Endodermal cell (in vitro differentiated cells): ENCODE measurements around the gene CD44. TPM values are rescaled to one million over a fixed set of nuclear protein-coding genes. Genes with fewer than 3 reads are reported as not detected.

Experiments used
- DNase-seq: peaks from one replicate; pipeline ENCODE4 v3.0.0-alpha.2; 2017
- H3K27ac ChIP-seq: 2 replicates; pipeline ENCODE4 v1.5.1; 2013; ENCODE audit warnings: mild to moderate bottlenecking, low read depth, low read length, moderate library complexity
- H3K27me3 ChIP-seq: 2 replicates; pipeline ENCODE4 v1.6.1; 2013; ENCODE audit warnings: mild to moderate bottlenecking, low read length, moderate library complexity; ENCODE audit not compliant: insufficient read depth, control insufficient read depth, poor library complexity, severe bottlenecking
- H3K36me3 ChIP-seq: 2 replicates; pipeline ENCODE4 v1.7.0; 2013; ENCODE audit warnings: mild to moderate bottlenecking, low read length, moderate library complexity; ENCODE audit not compliant: control insufficient read depth, insufficient read depth
- H3K4me1 ChIP-seq: one replicate; pipeline ENCODE4 v1.7.0; 2013; ENCODE audit warnings: low read length; ENCODE audit not compliant: control insufficient read depth, insufficient read depth
- H3K4me3 ChIP-seq: 2 replicates; pipeline ENCODE4 v1.5.1; 2013; ENCODE audit warnings: mild to moderate bottlenecking, low read length, moderate library complexity
- H3K9ac ChIP-seq: 2 replicates; pipeline ENCODE4 v1.6.1; 2013; ENCODE audit warnings: mild to moderate bottlenecking, low read length, moderate library complexity; ENCODE audit not compliant: poor library complexity, severe bottlenecking; ENCODE audit errors: extremely low read depth
- H3K9me3 ChIP-seq: 2 replicates; pipeline ENCODE4 v1.6.1; 2013; ENCODE audit warnings: mild to moderate bottlenecking, low read length, moderate library complexity; ENCODE audit not compliant: control insufficient read depth
- H3K27ac Mint-ChIP-seq: 2 replicates; pipeline ENCODE4 v1.8.0; 2020; ENCODE audit warnings: mixed read lengths
- H3K27me3 Mint-ChIP-seq: 2 replicates; pipeline ENCODE4 v1.8.0; 2021; ENCODE audit warnings: mild to moderate bottlenecking, mixed read lengths; ENCODE audit not compliant: insufficient read depth
- H3K36me3 Mint-ChIP-seq: 2 replicates; pipeline ENCODE4 v1.8.0; 2020; ENCODE audit warnings: low read depth, mixed read lengths
- H3K4me1 Mint-ChIP-seq: 2 replicates; pipeline ENCODE4 v1.8.0; 2020; ENCODE audit warnings: mixed read lengths
- H3K4me3 Mint-ChIP-seq: 2 replicates; pipeline ENCODE4 v1.8.0; 2020; ENCODE audit warnings: mild to moderate bottlenecking, moderate library complexity, mixed read lengths
- H3K9me3 Mint-ChIP-seq: 2 replicates; pipeline ENCODE4 v1.8.0; 2020; ENCODE audit warnings: mild to moderate bottlenecking, mixed read lengths
- CTCF ChIP-seq: fragments of 200-600 bp; sonication (generic); conservative IDR thresholded peaks from 2 replicates; pipeline ENCODE4 v1.5.0; 2021; ENCODE audit warnings: antibody characterized with exemption, mild to moderate bottlenecking
- WGBS, 2 experiments: methylation state at CpG; one replicate each; pipeline versions ENCODE4 v1.1.5 to v1.1.7; 2013; ENCODE audit warnings: missing lambda C conversion rate in 2 of 2, mixed read lengths in 1 of 2; ENCODE audit not compliant: insufficient coverage in 1 of 2, insufficient read length in 1 of 2; 5-methylcytosine and 5-hydroxymethylcytosine counted together
- total RNA-seq, 2 donors: library from RNA; stranded (reverse); fragmentation: NEBNext Ultra II Directional in 1 of 2; extraction: Animal tissue kit (Norgen Biotek cat#: 25700) in 1 of 2; gene quantifications; 2 replicates in 1 of 2; 3 replicates in 1 of 2; pipeline ENCODE4 v1.2.1, GENCODE V29; 2021

CD44 gene
- total RNA-seq, 2 donors from 2014 or later, result 1.2 to 4.6 TPM

- no peak overlapping the region for H3K9ac ChIP-seq
- no peak for TF ChIP-seq CTCF
- Mint-ChIP-seq H3K4me3 (no peak overlapping the region), H3K36me3 (no peaks in the 10 kb centered on the region), H3K4me1 (peaks cover 10% of the 10 kb centered on the region), H3K27me3 (peaks cover 11% of the 10 kb centered on the region), H3K27ac (no peak overlapping the region), H3K9me3 (peaks cover 3% of the 10 kb centered on the region)
- no peaks in the 10 kb centered on the region for H3K4me1 ChIP-seq
- no peak for DNase-seq
- 87 to 89% methylated on average over 6 to 13 of the region's 13 CpGs for WGBS, 2 experiments
- no peaks in the 10 kb centered on the region for H3K36me3 ChIP-seq
- peaks cover 6% of the 10 kb centered on the region for H3K27me3 ChIP-seq
- no peak overlapping the region for H3K4me3 ChIP-seq
- H3K9me3 ChIP-seq, result peaks cover 9% of the 10 kb centered on the region
- no peak overlapping the region for H3K27ac ChIP-seq
Observed at GRCh38 chr11:35112056-35112845, 26.7 kb upstream of the CD44 start.

GRCh38 chr11:35112846-35113105, 26.2 kb upstream of the CD44 start:
- no peak overlapping the region for H3K27ac Mint-ChIP-seq
- H3K27me3 Mint-ChIP-seq, result peaks cover 13% of the 10 kb centered on the region
- 96 to 100% methylated on average over 1 of the region's 1 CpG for WGBS, 2 experiments

GRCh38 chr11:35114906-35115687, 23.9 kb upstream of the CD44 start:
- Histone ChIP-seq H3K36me3 (no peaks in the 10 kb centered on the region), H3K9me3 (no peaks in the 10 kb centered on the region), H3K4me1 (no peaks in the 10 kb centered on the region), H3K9ac (no peak overlapping the region), H3K27me3 (peaks cover 23% of the 10 kb centered on the region), H3K4me3 (no peak overlapping the region), H3K27ac (no peak overlapping the region)
- DNase-seq, result no peak
- Mint-ChIP-seq H3K27ac (no peak overlapping the region), H3K4me1 (peaks cover 10% of the 10 kb centered on the region), H3K36me3 (no peaks in the 10 kb centered on the region), H3K4me3 (no peak overlapping the region), H3K9me3 (no peaks in the 10 kb centered on the region), H3K27me3 (peaks cover 28% of the 10 kb centered on the region)
- no peak for TF ChIP-seq CTCF
- WGBS, 2 experiments, result 94 to 96% methylated on average over 8 to 9 of the region's 9 CpGs

More at GRCh38 chr11:35112846-35113105, 26.2 kb upstream of the CD44 start:
- H3K4me3 Mint-ChIP-seq, result no peak overlapping the region
- peaks cover 9% of the 10 kb centered on the region for H3K9me3 ChIP-seq
- H3K36me3 Mint-ChIP-seq, result no peaks in the 10 kb centered on the region
- no peak overlapping the region for H3K4me3 ChIP-seq
- no peaks in the 10 kb centered on the region for H3K36me3 ChIP-seq
- no peak for DNase-seq
- H3K4me1 ChIP-seq, result no peaks in the 10 kb centered on the region
- H3K27ac ChIP-seq, result no peak overlapping the region
- no peak for TF ChIP-seq CTCF
- H3K9me3 Mint-ChIP-seq, result peaks cover 3% of the 10 kb centered on the region
- H3K9ac ChIP-seq, result no peak overlapping the region
- H3K27me3 ChIP-seq, result peaks cover 6% of the 10 kb centered on the region
- H3K4me1 Mint-ChIP-seq, result peaks cover 10% of the 10 kb centered on the region
